Body of pancreas (tissue), 4 donors: Measurements from ENCODE around the gene OR52N5. TPM values are rescaled to one million over a fixed set of nuclear protein-coding genes. Genes with fewer than 3 reads are reported as not detected.

Source experiments
- ATAC-seq: fragments of 150-250 bp; one replicate; pipeline ENCODE4 v1.9.1; 2016
- DNase-seq, 4 donors: peaks; one replicate each; pipeline ENCODE4 v3.0.0-alpha.2; 2019
- H3K27ac ChIP-seq, 4 donors: fragments of 200-600 bp; sonication (generic); 1 replicate in 3 of 4; 2 replicates in 1 of 4; pipeline versions ENCODE4 v1.5.1 to v1.6.1; 2016 to 2019; ENCODE audit warnings: mild to moderate bottlenecking in 1 of 4, mixed read lengths in 1 of 4, moderate library complexity in 1 of 4
- H3K27me3 ChIP-seq, 2 donors: fragments of 200-600 bp; sonication (generic); one replicate each; pipeline ENCODE4 v1.6.0; 2016; ENCODE audit warnings: mild to moderate bottlenecking in 1 of 2
- H3K36me3 ChIP-seq, 2 donors: fragments of 200-600 bp; sonication (generic); replicated peaks in 1 of 2; 2 replicates each; pipeline ENCODE4 v1.5.1; 2016; ENCODE audit warnings: low read depth in 2 of 2; ENCODE audit not compliant: insufficient read depth in 1 of 2
- H3K4me1 ChIP-seq: fragments of 200-600 bp; sonication (generic); one replicate; pipeline ENCODE4 v1.6.0; 2016
- H3K4me3 ChIP-seq, 2 donors: fragments of 200-600 bp; sonication (generic); 1 replicate in 1 of 2; 2 replicates in 1 of 2; pipeline ENCODE4 v1.5.1; 2016 to 2019
- H3K9me3 ChIP-seq, 3 donors: fragments of 200-600 bp; sonication (generic); 1 replicate in 2 of 3; 2 replicates in 1 of 3; pipeline ENCODE4 v1.5.1; 2016
- CTCF ChIP-seq, 7 experiments: fragments of 450-650 bp in 4 of 7; fragments of 200-600 bp in 3 of 7; sonication (generic) in 3 of 7; IDR thresholded peaks; one replicate each; pipeline ENCODE4 v1.5.1; 2016 to 2019; ENCODE audit warnings: antibody characterized with exemption in 7 of 7
- POLR2A ChIP-seq, 3 donors: fragments of 450-650 bp; IDR thresholded peaks; one replicate each; pipeline ENCODE4 v1.6.1; 2016; ENCODE audit warnings: antibody characterized with exemption in 3 of 3, mild to moderate bottlenecking in 2 of 3
- WGBS, 2 donors: methylation state at CpG; one replicate each; pipeline ENCODE4 v1.1.5; 2017; 5-methylcytosine and 5-hydroxymethylcytosine counted together
- intact Hi-C: fragments of 100-400 bp; cut with DNase I; formaldehyde crosslinking; loops from one replicate; pipeline ENCODE4 v1.15.1; 2023
- total RNA-seq, 2 donors: library from RNA; depleted of rRNA; stranded (reverse); fragments of >200 nt; gene quantifications; one replicate each; pipeline ENCODE4 v1.1.0, GENCODE V29; 2016

Gene OR52N5
- total RNA-seq, 2 donors from 2014 or later, result not detected

- no peak for DNase-seq
- H3K9me3 ChIP-seq, result peaks cover 0 to 5% (median 0%) of the 10 kb centered on the region in 3 donors
- 73 to 75% methylated on average over 3 of the region's 3 CpGs for WGBS, 2 donors
- TF ChIP-seq CTCF (IDR thresholded peaks at IDR 0.05) (no peak), POLR2A (IDR thresholded peaks at IDR 0.05) (no peak)
- no peaks in the 10 kb centered on the region for H3K36me3 ChIP-seq
- H3K4me3 ChIP-seq, result no peak overlapping the region
- H3K27me3 ChIP-seq, result no peaks in the 10 kb centered on the region
- intact Hi-C loops, result no loop called here
- no peaks in the 10 kb centered on the region for H3K4me1 ChIP-seq
- H3K27ac ChIP-seq, result no peak overlapping the region
- ATAC-seq, result no peak
Measured at GRCh38 chr11:5746614-5747013, 36.5 kb downstream of the OR52N5 start.

GRCh38 chr11:5738431-5738830, 44.7 kb downstream of the OR52N5 start:
- 43 to 49% methylated on average over 1 of the region's 1 CpG for WGBS, 2 donors
- intact Hi-C loops, result no loop called here
- ATAC-seq (no peak), DNase-seq (no peak)
- H3K4me1 ChIP-seq, result no peaks in the 10 kb centered on the region
- H3K4me3 ChIP-seq, result no peak overlapping the region
- H3K9me3 ChIP-seq, result peaks cover 0 to 9% (median 0%) of the 10 kb centered on the region in 3 donors
- H3K36me3 ChIP-seq, result no peaks in the 10 kb centered on the region
- H3K27ac ChIP-seq, result no peak overlapping the region
- no peaks in the 10 kb centered on the region for H3K27me3 ChIP-seq
- TF ChIP-seq CTCF (IDR thresholded peaks at IDR 0.05), result no peak
- TF ChIP-seq POLR2A (IDR thresholded peaks at IDR 0.05), result no peak

GRCh38 chr11:5737670-5738392, 45.3 kb downstream of the OR52N5 start:
- Histone ChIP-seq H3K27me3 (no peaks in the 10 kb centered on the region), H3K36me3 (no peaks in the 10 kb centered on the region), H3K27ac (no peak overlapping the region), H3K9me3 (peaks cover 0 to 9% (median 0%) of the 10 kb centered on the region in 3 donors), H3K4me1 (no peaks in the 10 kb centered on the region), H3K4me3 (no peak overlapping the region)
- ATAC-seq (no peak), DNase-seq (no peak)
- intact Hi-C loops, result no loop called here
- TF ChIP-seq CTCF (IDR thresholded peaks at IDR 0.05) (no peak), POLR2A (IDR thresholded peaks at IDR 0.05) (no peak)
- WGBS, 2 donors, result 59 to 65% methylated on average over 6 of the region's 6 CpGs

GRCh38 chr11:5737091-5737490, 46.1 kb downstream of the OR52N5 start:
- intact Hi-C loops, result no loop called here
- ATAC-seq (no peak), DNase-seq (no peak)
- no peak overlapping the region for H3K27ac ChIP-seq
- peaks cover 0 to 9% (median 0%) of the 10 kb centered on the region in 3 donors for H3K9me3 ChIP-seq
- TF ChIP-seq CTCF (IDR thresholded peaks at IDR 0.05) (no peak), POLR2A (IDR thresholded peaks at IDR 0.05) (no peak)
- no peak overlapping the region for H3K4me3 ChIP-seq
- no peaks in the 10 kb centered on the region for H3K36me3 ChIP-seq
- no peaks in the 10 kb centered on the region for H3K4me1 ChIP-seq
- no peaks in the 10 kb centered on the region for H3K27me3 ChIP-seq

- no peak for ATAC-seq
- WGBS, 2 donors, result 90% methylated on average over 1 of the region's 1 CpG
Measured at GRCh38 chr11:5736396-5736795, 46.8 kb downstream of the OR52N5 start, which contains the start of gene OR56B1. Gene OR56B1 (plus strand): TSS chr11:5736448. CDS start chr11:5736517, 69 bp downstream.

More at GRCh38 chr11:5736396-5736795, 46.8 kb downstream of the OR52N5 start, which contains the start of gene OR56B1:
- TF ChIP-seq POLR2A (IDR thresholded peaks at IDR 0.05) (no peak), CTCF (IDR thresholded peaks at IDR 0.05) (no peak)
- H3K27me3 ChIP-seq, result no peaks in the 10 kb centered on the region
- H3K27ac ChIP-seq, result no peak within 1 kb of the TSS
- H3K4me3 ChIP-seq, result no peak within 1 kb of the TSS
- no peaks in the 10 kb centered on the region for H3K36me3 ChIP-seq
- H3K4me1 ChIP-seq, result no peaks in the 10 kb centered on the region
- DNase-seq, result no peak
- intact Hi-C loops, result no loop called here
- peaks cover 0 to 3% (median 0%) of the 10 kb centered on the region in 3 donors for H3K9me3 ChIP-seq
